ENCODE results near the gene MILR1. TPM values are rescaled to one million over a fixed set of nuclear protein-coding genes. Genes with fewer than 3 reads are reported as not detected.

Gene MILR1, protein sequence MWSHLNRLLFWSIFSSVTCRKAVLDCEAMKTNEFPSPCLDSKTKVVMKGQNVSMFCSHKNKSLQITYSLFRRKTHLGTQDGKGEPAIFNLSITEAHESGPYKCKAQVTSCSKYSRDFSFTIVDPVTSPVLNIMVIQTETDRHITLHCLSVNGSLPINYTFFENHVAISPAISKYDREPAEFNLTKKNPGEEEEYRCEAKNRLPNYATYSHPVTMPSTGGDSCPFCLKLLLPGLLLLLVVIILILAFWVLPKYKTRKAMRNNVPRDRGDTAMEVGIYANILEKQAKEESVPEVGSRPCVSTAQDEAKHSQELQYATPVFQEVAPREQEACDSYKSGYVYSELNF
- 6.7 and 8.5 TPM in 2 replicates for total RNA-seq

DNA sequence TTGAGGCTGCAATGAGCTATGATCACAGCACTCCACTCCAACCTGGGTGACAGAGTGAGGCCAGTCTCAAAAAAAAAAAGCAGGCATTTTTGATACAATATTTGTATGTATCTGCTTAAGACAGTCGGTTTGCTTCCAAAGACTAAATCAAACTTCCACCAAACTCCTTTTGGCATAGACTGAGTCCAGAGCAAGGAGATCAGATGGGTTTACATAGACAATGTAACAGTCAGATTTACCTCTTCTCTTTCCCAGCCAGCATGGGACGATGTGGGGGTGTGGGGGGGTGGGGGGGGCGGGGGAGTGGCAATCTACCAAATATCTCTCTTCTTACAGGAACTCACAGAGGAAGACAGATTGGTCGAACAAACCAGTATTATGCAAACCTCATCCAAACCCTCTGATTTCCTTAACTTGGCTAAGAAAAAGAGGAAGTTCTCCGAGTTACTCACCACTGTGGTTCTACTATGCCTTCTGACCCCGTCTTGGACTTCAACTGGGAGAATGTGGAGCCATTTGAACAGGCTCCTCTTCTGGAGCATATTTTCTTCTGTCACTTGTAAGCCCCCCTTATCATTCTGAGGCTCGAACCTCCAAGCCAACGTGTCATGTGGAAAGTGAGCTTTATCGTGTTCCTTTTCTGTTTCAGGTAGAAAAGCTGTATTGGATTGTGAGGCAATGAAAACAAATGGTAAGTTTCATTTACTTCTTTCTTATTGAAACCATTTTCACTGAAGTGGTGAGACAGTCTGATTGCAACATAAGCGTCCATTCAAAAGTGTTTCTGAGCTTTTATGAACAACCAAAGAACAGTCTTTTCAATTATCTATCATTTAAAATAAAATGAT is at the start of gene MILR1:
TSS of gene MILR1 (plus strand) at position 451 of the 848 bp plus-strand sequence. CDS start at position 505, 54 bp downstream.

GRCh38 chr17:64496786-64497564 is 48.1 kb downstream of the MILR1 start, which contains the start of gene POLG2:
Gene POLG2 (minus strand): TSS chr17:64497054. CDS start chr17:64496968, 86 bp downstream.

DNA sequence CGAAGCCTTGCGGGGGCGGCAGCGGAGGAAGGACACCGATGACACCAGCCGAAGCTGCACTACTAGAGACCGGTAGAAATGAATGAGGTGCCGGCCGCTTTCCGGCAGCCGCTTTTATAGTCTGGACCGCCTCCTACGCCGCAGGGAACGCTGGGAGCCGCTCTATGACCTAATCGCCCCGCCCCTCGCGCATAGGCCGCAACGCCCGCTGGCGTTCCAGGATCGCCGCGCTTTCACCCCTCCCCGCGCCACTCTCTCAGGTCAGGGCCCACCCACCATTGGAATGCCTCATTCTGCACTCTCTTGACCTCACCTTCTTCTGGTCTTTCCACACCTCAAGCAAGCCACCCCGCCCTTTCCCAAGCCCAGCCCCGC is 57.3 kb downstream of the MILR1 start, which contains the start of gene DDX5:
TSS of gene DDX5 (minus strand) at position 89 of the 375 bp plus-strand sequence. CDS start 170 bp downstream, outside the sequence.

GRCh38 chr17:64506576-64507412 is 57.9 kb downstream of the MILR1 start, which contains the start of gene CEP95:
Gene CEP95 (plus strand): TSS chr17:64506977. CDS start chr17:64507098, 121 bp downstream.

Other genes starting within 250 kb of the MILR1 start
- gene TEX2, start 185.9 kb upstream of the MILR1 start, total RNA-seq, result 12.7 and 23.7 TPM in 2 replicates
- gene PECAM1, start 58.3 kb upstream of the MILR1 start, total RNA-seq, result 0.28 and 1.4 TPM in 2 replicates
- 7.5 and 10.5 TPM in 2 replicates for gene POLG2, start 47.9 kb downstream of the MILR1 start, total RNA-seq
- gene DDX5, start 57.2 kb downstream of the MILR1 start, total RNA-seq, result 285 and 349 TPM in 2 replicates
- 18.1 and 25.3 TPM in 2 replicates for gene CEP95, start 57.9 kb downstream of the MILR1 start, total RNA-seq
- 83.8 and 95.6 TPM in 2 replicates for gene SMURF2, start 213.2 kb downstream of the MILR1 start, total RNA-seq